H1 (cell line): ENCODE data around the gene CEP85L. TPM values are rescaled to one million over a fixed set of nuclear protein-coding genes. Genes with fewer than 3 reads are reported as not detected.

ENCODE experiments used
- JUN ChIP-seq: IDR thresholded peaks from 2 replicates; pipeline ENCODE4 v1.6.1; 2011; ENCODE audit warnings: low read depth, mild to moderate bottlenecking, improper control_type of control experiment, low read length
- KDM5A ChIP-seq: fragments of 200-600 bp; IDR thresholded peaks from 2 replicates; pipeline ENCODE4 v1.7.1; 2012; ENCODE audit warnings: mild to moderate bottlenecking, low read length, inconsistent platforms, mixed read lengths
- RNF2 ChIP-seq: fragments of 200-900, 300-1000 bp; sonication (generic); IDR thresholded peaks from 2 replicates; pipeline ENCODE4 v1.7.1; 2016; ENCODE audit warnings: borderline replicate concordance, low read depth, mild to moderate bottlenecking, antibody characterized with exemption, low read length; ENCODE audit not compliant: poor library complexity, severe bottlenecking; ENCODE audit errors: missing control alignments
- SAP30 ChIP-seq: fragments of 300-600 bp; sonication (generic); IDR thresholded peaks from 2 replicates; pipeline ENCODE4 v1.7.1; 2012; ENCODE audit warnings: low read length, moderate library complexity, mild to moderate bottlenecking, inconsistent platforms; ENCODE audit not compliant: insufficient read depth, insufficient replicate concordance
- TAF7 ChIP-seq: optimal IDR thresholded peaks from 2 replicates; pipeline ENCODE3; 2011; ENCODE audit warnings: low read depth, mild to moderate bottlenecking, inconsistent platforms, low read length, moderate library complexity, borderline replicate concordance
- polyA plus RNA-seq, 7 experiments: library from polyadenylated mRNA; depleted of rRNA in 3 of 7; stranded (reverse) in 5 of 7; unstranded in 2 of 7; fragments of >200 nt in 5 of 7; fragments of 200-250 nt in 2 of 7; gene quantifications; 1 replicate in 5 of 7; 2 replicates in 1 of 7; 4 replicates in 1 of 7; pipeline versions ENCODE4 v1.2.1 to v1.2.3, GENCODE V29; 2011 to 2013; ENCODE audit warnings: missing spikeins in 2 of 7, mixed read lengths in 2 of 7
- total RNA-seq: library from RNA; stranded (reverse); fragmentation: NEBNext Ultra II Directional; extraction: Animal tissue kit (Norgen Biotek cat#: 25700); gene quantifications from 2 replicates; pipeline ENCODE4 v1.2.1, GENCODE V29; 2021
- TF ChIP-seq, protein P1 (sequence below): fragments of 300-600 bp; sonication (generic); IDR thresholded peaks from 2 replicates; pipeline ENCODE4 v1.7.1; 2012; ENCODE audit warnings: low read length, moderate library complexity, mild to moderate bottlenecking, inconsistent platforms; ENCODE audit not compliant: insufficient replicate concordance

CEP85L gene
- total and polyA plus RNA-seq, 2 of the 8 experiments (the other 6 are each of a cell fraction or from before 2014, with no cell fraction given), result 3.2 to 27.6 TPM

- TF ChIP-seq, protein P1, sequence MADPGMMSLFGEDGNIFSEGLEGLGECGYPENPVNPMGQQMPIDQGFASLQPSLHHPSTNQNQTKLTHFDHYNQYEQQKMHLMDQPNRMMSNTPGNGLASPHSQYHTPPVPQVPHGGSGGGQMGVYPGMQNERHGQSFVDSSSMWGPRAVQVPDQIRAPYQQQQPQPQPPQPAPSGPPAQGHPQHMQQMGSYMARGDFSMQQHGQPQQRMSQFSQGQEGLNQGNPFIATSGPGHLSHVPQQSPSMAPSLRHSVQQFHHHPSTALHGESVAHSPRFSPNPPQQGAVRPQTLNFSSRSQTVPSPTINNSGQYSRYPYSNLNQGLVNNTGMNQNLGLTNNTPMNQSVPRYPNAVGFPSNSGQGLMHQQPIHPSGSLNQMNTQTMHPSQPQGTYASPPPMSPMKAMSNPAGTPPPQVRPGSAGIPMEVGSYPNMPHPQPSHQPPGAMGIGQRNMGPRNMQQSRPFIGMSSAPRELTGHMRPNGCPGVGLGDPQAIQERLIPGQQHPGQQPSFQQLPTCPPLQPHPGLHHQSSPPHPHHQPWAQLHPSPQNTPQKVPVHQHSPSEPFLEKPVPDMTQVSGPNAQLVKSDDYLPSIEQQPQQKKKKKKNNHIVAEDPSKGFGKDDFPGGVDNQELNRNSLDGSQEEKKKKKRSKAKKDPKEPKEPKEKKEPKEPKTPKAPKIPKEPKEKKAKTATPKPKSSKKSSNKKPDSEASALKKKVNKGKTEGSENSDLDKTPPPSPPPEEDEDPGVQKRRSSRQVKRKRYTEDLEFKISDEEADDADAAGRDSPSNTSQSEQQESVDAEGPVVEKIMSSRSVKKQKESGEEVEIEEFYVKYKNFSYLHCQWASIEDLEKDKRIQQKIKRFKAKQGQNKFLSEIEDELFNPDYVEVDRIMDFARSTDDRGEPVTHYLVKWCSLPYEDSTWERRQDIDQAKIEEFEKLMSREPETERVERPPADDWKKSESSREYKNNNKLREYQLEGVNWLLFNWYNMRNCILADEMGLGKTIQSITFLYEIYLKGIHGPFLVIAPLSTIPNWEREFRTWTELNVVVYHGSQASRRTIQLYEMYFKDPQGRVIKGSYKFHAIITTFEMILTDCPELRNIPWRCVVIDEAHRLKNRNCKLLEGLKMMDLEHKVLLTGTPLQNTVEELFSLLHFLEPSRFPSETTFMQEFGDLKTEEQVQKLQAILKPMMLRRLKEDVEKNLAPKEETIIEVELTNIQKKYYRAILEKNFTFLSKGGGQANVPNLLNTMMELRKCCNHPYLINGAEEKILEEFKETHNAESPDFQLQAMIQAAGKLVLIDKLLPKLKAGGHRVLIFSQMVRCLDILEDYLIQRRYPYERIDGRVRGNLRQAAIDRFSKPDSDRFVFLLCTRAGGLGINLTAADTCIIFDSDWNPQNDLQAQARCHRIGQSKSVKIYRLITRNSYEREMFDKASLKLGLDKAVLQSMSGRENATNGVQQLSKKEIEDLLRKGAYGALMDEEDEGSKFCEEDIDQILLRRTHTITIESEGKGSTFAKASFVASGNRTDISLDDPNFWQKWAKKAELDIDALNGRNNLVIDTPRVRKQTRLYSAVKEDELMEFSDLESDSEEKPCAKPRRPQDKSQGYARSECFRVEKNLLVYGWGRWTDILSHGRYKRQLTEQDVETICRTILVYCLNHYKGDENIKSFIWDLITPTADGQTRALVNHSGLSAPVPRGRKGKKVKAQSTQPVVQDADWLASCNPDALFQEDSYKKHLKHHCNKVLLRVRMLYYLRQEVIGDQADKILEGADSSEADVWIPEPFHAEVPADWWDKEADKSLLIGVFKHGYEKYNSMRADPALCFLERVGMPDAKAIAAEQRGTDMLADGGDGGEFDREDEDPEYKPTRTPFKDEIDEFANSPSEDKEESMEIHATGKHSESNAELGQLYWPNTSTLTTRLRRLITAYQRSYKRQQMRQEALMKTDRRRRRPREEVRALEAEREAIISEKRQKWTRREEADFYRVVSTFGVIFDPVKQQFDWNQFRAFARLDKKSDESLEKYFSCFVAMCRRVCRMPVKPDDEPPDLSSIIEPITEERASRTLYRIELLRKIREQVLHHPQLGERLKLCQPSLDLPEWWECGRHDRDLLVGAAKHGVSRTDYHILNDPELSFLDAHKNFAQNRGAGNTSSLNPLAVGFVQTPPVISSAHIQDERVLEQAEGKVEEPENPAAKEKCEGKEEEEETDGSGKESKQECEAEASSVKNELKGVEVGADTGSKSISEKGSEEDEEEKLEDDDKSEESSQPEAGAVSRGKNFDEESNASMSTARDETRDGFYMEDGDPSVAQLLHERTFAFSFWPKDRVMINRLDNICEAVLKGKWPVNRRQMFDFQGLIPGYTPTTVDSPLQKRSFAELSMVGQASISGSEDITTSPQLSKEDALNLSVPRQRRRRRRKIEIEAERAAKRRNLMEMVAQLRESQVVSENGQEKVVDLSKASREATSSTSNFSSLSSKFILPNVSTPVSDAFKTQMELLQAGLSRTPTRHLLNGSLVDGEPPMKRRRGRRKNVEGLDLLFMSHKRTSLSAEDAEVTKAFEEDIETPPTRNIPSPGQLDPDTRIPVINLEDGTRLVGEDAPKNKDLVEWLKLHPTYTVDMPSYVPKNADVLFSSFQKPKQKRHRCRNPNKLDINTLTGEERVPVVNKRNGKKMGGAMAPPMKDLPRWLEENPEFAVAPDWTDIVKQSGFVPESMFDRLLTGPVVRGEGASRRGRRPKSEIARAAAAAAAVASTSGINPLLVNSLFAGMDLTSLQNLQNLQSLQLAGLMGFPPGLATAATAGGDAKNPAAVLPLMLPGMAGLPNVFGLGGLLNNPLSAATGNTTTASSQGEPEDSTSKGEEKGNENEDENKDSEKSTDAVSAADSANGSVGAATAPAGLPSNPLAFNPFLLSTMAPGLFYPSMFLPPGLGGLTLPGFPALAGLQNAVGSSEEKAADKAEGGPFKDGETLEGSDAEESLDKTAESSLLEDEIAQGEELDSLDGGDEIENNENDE, result no peak
- TF ChIP-seq RNF2, result no peak
- no peak for TF ChIP-seq TAF7
- no peak for TF ChIP-seq JUN
- TF ChIP-seq SAP30, result no peak
- TF ChIP-seq KDM5A, result no peak
Measured at GRCh38 chr6:118489990-118490389, 161.4 kb downstream of the CEP85L start (continued).
